HEK293 (cell line): Measurements from ENCODE around the gene TLE3.

Experiments
- HIC1 ChIP-seq: fragments of 450-650 bp; formaldehyde crosslinking; IDR thresholded peaks from 2 replicates; pipeline ENCODE4 v1.5.1; 2016; ENCODE audit warnings: missing biosample characterization, missing genetic modification characterization
- HOXC10 ChIP-seq: sonication (generic); formaldehyde crosslinking; IDR thresholded peaks from 2 replicates; pipeline ENCODE4 v1.8.1; 2023; ENCODE audit warnings: mild to moderate bottlenecking, missing genetic modification reagents
- KLF9 ChIP-seq: fragments of 450-650 bp; formaldehyde crosslinking; IDR thresholded peaks from 2 replicates; pipeline ENCODE4 v1.5.1; 2016; ENCODE audit warnings: missing biosample characterization, missing genetic modification characterization, low read depth
- MYNN ChIP-seq: fragments of 450-650 bp; formaldehyde crosslinking; IDR thresholded peaks from 2 replicates; pipeline ENCODE4 v1.5.1; 2016; ENCODE audit warnings: missing biosample characterization, missing genetic modification characterization, borderline replicate concordance
- PATZ1 ChIP-seq: fragments of 450-650 bp; formaldehyde crosslinking; IDR thresholded peaks from 2 replicates; pipeline ENCODE4 v1.5.1; 2016; ENCODE audit warnings: missing biosample characterization, missing genetic modification characterization
- REST ChIP-seq: fragments of 450-650 bp; formaldehyde crosslinking; IDR thresholded peaks from 2 replicates; pipeline ENCODE4 v1.5.1; 2016; ENCODE audit warnings: missing biosample characterization, missing genetic modification characterization
- ZBTB26 ChIP-seq: fragments of 450-650 bp; formaldehyde crosslinking; optimal IDR thresholded peaks from 2 replicates; pipeline ENCODE3; 2016; ENCODE audit warnings: missing biosample characterization, mild to moderate bottlenecking, missing genetic modification characterization
- ZFHX2 ChIP-seq: fragments of 450-650 bp; formaldehyde crosslinking; conservative IDR thresholded peaks from 2 replicates; pipeline ENCODE4 v1.5.1; 2016; ENCODE audit warnings: missing biosample characterization, missing genetic modification characterization
- ZNF155 ChIP-seq: fragments of 450-650 bp; formaldehyde crosslinking; IDR thresholded peaks from 2 replicates; pipeline ENCODE4 v1.5.1; 2016; ENCODE audit warnings: missing biosample characterization, missing genetic modification characterization
- ZNF211 ChIP-seq: fragments of 450-650 bp; formaldehyde crosslinking; IDR thresholded peaks from 2 replicates; pipeline ENCODE4 v1.5.1; 2016; ENCODE audit warnings: low read depth, missing biosample characterization, missing genetic modification characterization
- ZNF221 ChIP-seq: fragments of 450-650 bp; formaldehyde crosslinking; IDR thresholded peaks from 2 replicates; pipeline ENCODE4 v1.5.1; 2017; ENCODE audit warnings: missing biosample characterization, missing genetic modification characterization, borderline replicate concordance
- ZNF248 ChIP-seq: fragments of 450-650 bp; formaldehyde crosslinking; IDR thresholded peaks from 2 replicates; pipeline ENCODE4 v1.5.1; 2017; ENCODE audit warnings: missing biosample characterization, missing genetic modification characterization
- ZNF274 ChIP-seq, 2 experiments: fragments of 200-500 bp in 1 of 2; fragments of 450-650 bp in 1 of 2; sonication (Bioruptor generic) in 1 of 2; formaldehyde crosslinking in 1 of 2; IDR thresholded peaks; 2 replicates each; pipeline versions ENCODE4 v1.5.1 to v1.6.1; 2014 to 2016; ENCODE audit warnings: borderline replicate concordance in 1 of 2, inconsistent platforms in 1 of 2, low read length in 1 of 2, missing biosample characterization in 1 of 2, missing genetic modification characterization in 1 of 2
- ZNF311 ChIP-seq: fragments of 450-650 bp; formaldehyde crosslinking; IDR thresholded peaks from 2 replicates; pipeline ENCODE4 v1.5.1; 2017; ENCODE audit warnings: missing biosample characterization, missing genetic modification characterization, borderline replicate concordance
- ZNF449 ChIP-seq: fragments of 450-650 bp; formaldehyde crosslinking; IDR thresholded peaks from 2 replicates; pipeline ENCODE4 v1.5.1; 2017; ENCODE audit warnings: missing biosample characterization, mild to moderate bottlenecking, missing genetic modification characterization, moderate library complexity
- ZNF514 ChIP-seq: fragments of 450-650 bp; formaldehyde crosslinking; IDR thresholded peaks from 2 replicates; pipeline ENCODE4 v1.5.1; 2016; ENCODE audit warnings: missing biosample characterization, missing genetic modification characterization
- ZNF544 ChIP-seq: fragments of 450-650 bp; formaldehyde crosslinking; IDR thresholded peaks from 2 replicates; pipeline ENCODE4 v1.5.0; 2017; ENCODE audit warnings: missing biosample characterization, missing genetic modification characterization
- ZNF571 ChIP-seq: fragments of 450-650 bp; formaldehyde crosslinking; IDR thresholded peaks from 2 replicates; pipeline ENCODE4 v1.5.0; 2017; ENCODE audit warnings: missing biosample characterization, missing genetic modification characterization
- ZNF585B ChIP-seq: fragments of 450-650 bp; formaldehyde crosslinking; IDR thresholded peaks from 2 replicates; pipeline ENCODE4 v1.5.1; 2016; ENCODE audit warnings: missing biosample characterization, missing genetic modification characterization
- ZNF658 ChIP-seq: fragments of 450-650 bp; formaldehyde crosslinking; IDR thresholded peaks from 2 replicates; pipeline ENCODE4; 2016; ENCODE audit warnings: missing biosample characterization, missing genetic modification characterization
- ZNF660 ChIP-seq: fragments of 450-650 bp; IDR thresholded peaks from 2 replicates; pipeline ENCODE4 v1.5.1; 2018; ENCODE audit warnings: missing biosample characterization, mild to moderate bottlenecking, missing genetic modification characterization
- ZNF792 ChIP-seq: fragments of 450-650 bp; formaldehyde crosslinking; IDR thresholded peaks from 2 replicates; pipeline ENCODE4 v1.5.1; 2016; ENCODE audit warnings: missing biosample characterization, missing genetic modification characterization
- ZNF837 ChIP-seq: fragments of 450-650 bp; formaldehyde crosslinking; IDR thresholded peaks from 2 replicates; pipeline ENCODE4 v1.5.1; 2016; ENCODE audit warnings: missing biosample characterization, missing genetic modification characterization
- ZSCAN18 ChIP-seq: fragments of 450-650 bp; formaldehyde crosslinking; IDR thresholded peaks from 2 replicates; pipeline ENCODE4 v1.5.1; 2016; ENCODE audit warnings: missing biosample characterization, missing genetic modification characterization
- ZSCAN30 ChIP-seq: fragments of 450-650 bp; IDR thresholded peaks from 2 replicates; pipeline ENCODE4 v1.5.1; 2018; ENCODE audit warnings: missing biosample characterization, mild to moderate bottlenecking, missing genetic modification characterization, moderate library complexity

TLE3 gene

GRCh38 chr15:70097321-70098152 is at the start of gene TLE3 (continued):
- TF ChIP-seq ZNF449 (tag by site-specific recombination) (no peak; the same call in 1 of the 2 replicates), MYNN (peak; percentile 73; the same call in 1 of the 2 replicates), ZFHX2 (tag by site-specific recombination) (peak; percentile 47; the same call in 1 of the 2 replicates), ZNF544 (tag by site-specific recombination) (no peak), ZSCAN18 (tag by site-specific recombination) (peak; percentile 84; the same call in 1 of the 2 replicates), ZNF211 (no peak), KLF9 (tag by site-specific recombination) (peak; percentile 53; the same call in 1 of the 2 replicates), HIC1 (tag by site-specific recombination) (peak; percentile 65), ZNF514 (tag by site-specific recombination) (no peak), ZNF837 (peak; percentile 97), ZNF274 (IDR thresholded peaks at IDR 0.05; ENCODE audit: low read length) (no peak), ZNF274 (tag by site-specific recombination; IDR thresholded peaks at IDR 0.05; ENCODE audit: borderline replicate concordance) (no peak), ZNF585B (tag by site-specific recombination) (no peak), ZNF792 (tag by site-specific recombination) (peak; percentile 82; the same call in 1 of the 2 replicates), ZBTB26 (tag by site-specific recombination) (peak; percentile 99), ZNF571 (tag by site-specific recombination) (no peak), ZNF311 (tag by site-specific recombination) (no peak), ZSCAN30 (tag by site-specific recombination) (no peak), ZNF221 (tag by site-specific recombination) (no peak), ZNF658 (tag by site-specific recombination) (no peak), HOXC10 (CRISPR knock-in tag) (no peak), ZNF660 (tag by site-specific recombination) (peak; percentile 43), REST (tag by site-specific recombination) (peak; percentile 81), ZNF155 (tag by site-specific recombination) (no peak), PATZ1 (tag by site-specific recombination) (peak; percentile 93), ZNF248 (no peak)
